ENCODE data around the gene DLEC1.
"Not testable (repeated sequence)": the region's sequence is repeated elsewhere in the genome, so short reads cannot be mapped to it uniquely, and the experiment has no call there.

Gene DLEC1

GRCh38 chr3:38046821-38047220, 7.8 kb downstream of the DLEC1 start:
- no peak for DNase-seq

DNA sequence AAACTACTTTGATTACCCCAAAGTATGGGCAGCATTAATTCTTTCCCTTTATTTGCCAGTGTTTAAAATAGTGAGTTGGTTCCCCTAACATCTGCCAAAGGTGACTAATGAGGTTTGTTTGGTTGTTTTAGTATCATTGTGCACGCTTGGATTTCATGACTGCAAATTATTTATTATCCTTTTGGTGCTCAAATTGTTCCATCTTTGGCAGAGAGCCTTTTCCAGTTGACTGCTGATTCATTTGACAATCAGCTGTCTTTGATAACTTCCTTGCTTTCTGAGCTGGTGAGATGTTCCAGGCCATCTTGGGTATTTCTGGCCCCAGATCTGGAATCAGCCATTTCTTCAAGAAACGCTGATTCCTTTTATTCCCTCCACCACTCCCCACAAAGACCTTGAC, 8.9 kb downstream of the DLEC1 start:
- DNase-seq: no peak

- no peak for DNase-seq
Measured at GRCh38 chr3:38049358-38050126, 10.5 kb downstream of the DLEC1 start.

- no peak for DNase-seq
Measured at GRCh38 chr3:38051131-38051530, 12.1 kb downstream of the DLEC1 start.

DNA sequence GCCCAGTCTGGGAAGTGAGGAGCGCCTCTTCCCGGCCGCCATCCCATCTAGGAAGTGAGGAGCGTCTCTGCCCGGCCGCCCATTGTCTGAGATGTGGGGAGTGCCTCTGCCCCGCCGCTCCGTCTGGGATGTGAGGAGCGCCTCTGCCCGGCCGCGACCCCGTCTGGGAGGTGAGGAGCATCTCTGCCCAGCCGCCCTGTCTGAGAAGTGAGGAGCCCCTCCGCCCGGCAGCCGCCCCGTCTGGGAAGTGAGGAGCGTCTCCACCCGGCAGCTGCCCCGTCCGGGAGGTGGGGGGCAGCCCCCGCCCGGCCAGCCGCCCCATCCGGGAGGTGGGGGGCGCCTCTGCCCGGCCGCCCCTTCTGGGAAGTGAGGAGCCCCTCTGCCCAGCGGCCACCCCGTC, 14.3 kb downstream of the DLEC1 start:
- DNase-seq: not testable (repeated sequence)

- DNase-seq: not testable (repeated sequence)
Measured at GRCh38 chr3:38053813-38054498, 14.9 kb downstream of the DLEC1 start.

DNA sequence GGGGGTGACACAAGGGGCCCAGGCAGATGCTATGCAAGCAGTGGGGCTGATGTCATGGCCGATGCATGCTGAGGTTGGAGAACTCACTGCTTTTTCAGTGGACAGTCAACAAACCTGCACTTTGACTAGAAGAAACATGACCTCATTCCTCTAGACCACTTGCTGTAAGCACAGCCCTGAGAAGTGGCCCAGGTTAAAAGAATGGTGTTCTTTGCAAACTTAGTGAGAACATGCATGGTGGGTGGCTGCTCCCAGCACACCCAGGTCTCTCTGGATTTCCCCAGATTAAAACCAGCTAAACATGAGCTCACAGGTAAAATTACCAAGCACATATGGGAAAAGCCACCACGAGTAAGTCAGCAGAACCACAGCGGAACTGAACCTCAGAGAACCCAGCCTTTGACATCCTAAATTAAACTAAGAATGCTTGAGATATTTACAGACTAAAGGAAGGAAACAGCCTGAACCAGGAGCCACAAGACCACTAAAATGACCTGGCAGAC, 15.5 kb downstream of the DLEC1 start:
- no peak for DNase-seq

GRCh38 chr3:38059148-38059547, 20.1 kb downstream of the DLEC1 start:
- no peak for DNase-seq

GRCh38 chr3:38059591-38059990, 20.6 kb downstream of the DLEC1 start:
- DNase-seq: no peak

DNA sequence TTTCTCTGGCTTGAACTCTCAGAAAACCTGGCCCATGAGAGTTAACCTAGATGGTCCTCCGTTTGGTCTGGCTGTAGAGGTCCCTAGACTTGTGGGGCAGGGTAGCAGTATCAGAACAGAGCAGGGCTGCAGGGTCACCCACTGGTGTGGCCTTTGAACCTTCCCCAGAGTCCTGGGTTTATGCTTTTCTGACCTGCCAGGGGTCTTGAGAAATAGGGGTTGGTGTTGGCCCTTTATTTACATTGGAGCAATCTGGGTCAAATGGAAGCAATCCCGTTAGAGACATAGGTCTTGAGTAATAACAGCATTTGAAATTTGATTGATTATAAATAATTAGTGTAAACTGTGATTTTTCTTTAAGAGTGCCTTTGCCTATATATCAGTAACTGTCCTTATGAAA, 23.8 kb downstream of the DLEC1 start:
- no peak for DNase-seq

DNA sequence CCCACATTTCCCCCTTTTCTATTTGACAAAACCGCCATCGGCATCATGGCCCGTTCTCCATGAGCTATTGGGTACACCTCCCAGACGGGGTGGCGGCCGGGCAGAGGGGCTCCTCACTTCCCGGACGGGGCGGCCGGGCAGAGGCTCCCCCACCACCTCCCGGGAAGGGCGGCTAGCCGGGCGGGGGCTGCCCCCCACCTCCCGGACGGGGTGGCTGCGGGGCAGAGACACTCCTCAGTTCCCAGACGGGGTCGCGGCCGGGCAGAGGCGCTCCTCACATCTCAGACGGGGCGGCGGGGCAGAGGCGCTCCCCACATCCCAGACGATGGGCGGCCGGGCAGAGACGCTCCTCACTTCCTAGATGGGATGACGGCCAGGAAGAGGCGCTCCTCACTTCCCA, 25.4 kb downstream of the DLEC1 start:
- not testable (repeated sequence) for DNase-seq

- DNase-seq: no peak
Measured at GRCh38 chr3:38067508-38068233, 28.7 kb downstream of the DLEC1 start.

GRCh38 chr3:38070013-38070412, 31.0 kb downstream of the DLEC1 start:
- DNase-seq: no peak

- not testable (repeated sequence) for DNase-seq
Measured at GRCh38 chr3:38077073-38077472, 38.1 kb downstream of the DLEC1 start.

DNA sequence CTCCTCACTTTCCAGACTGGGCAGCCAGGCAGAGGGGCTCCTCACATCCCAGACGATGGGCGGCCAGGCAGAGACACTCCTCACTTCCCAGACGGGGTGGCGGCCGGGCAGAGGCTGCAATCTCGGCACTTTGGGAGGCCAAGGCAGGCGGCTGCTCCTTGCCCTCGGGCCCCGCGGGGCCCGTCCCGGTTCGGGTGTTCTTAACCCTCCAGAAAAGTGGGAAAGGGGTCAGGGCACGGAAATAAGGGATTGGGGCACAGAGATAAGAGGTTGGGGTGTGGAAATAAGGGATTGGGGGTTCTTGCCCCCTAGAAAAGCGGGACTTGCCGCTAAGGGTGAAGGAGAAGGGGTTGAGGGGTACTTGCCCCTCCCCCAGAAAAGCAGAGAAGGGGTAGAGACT, 43.3 kb downstream of the DLEC1 start:
- DNase-seq: not testable (repeated sequence)

DNA sequence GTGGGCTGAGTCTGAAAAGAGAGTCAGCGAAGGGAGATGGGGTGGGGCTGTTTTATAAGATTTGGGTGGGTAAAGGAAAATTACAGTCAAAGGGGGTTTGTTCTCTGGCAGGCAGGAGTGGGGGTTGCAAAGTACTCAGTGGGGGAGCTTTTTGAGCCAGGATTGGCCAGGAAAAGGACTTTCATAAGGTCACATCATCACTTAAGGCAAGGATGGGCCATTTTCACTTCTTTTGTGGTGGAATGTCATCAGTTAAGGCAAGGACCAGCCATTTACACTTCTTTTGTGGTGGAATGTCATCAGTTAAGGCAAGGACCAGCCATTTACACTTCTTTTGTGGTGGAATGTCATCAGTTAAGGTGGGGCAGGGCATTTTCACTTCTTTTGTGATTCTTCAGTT, 44.2 kb downstream of the DLEC1 start:
- DNase-seq: not testable (repeated sequence)

GRCh38 chr3:38083871-38084333, 44.9 kb downstream of the DLEC1 start:
- no peak for DNase-seq

DNA sequence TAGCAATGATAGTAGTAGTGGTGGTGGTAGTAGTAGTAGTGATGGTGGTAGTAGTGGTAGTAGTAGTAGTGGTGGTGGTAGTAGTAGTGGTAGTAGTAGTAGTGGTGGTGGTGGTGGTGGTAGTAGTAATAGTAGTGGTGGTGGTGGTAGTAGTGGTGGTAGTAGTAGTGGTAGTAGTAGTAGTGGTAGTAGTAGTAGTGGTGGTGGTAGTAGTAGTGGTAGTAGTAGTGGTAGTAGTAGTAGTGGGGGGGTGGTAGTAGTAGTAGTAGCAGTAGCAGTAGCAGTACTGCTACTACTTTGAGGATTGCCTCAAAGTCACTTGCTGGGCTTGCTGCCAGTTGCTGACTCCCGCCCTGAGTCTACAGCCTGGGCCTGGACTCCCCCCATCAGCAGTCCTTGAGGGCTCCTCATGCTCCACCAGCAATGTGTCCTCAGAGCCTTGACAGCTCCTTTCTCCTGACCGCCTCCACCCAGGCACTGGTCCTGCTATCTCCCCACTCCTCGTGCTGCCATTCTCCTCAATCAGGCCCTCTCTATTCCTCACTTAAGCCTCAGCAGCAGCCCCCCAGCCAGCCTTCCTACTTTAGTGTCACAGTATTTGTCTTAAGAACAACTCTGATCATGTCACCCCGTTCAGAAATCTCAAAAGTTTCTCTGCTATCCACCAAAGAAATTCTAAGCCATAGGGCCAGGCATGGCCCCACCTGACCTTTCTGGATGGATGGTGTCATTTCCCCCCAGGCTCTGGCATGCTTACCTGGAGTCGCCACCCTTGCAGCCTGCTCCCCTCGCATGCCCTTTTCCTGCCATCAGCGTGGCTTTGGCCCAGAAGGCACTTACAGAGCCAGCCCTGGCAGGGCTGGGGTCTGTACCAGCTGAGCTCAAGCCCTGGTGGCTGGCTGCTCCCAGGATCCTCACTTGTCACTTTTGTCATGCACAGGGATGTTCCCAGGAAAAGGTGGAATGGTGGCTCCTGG, 45.6 kb downstream of the DLEC1 start:
- DNase-seq: no peak

- no peak for DNase-seq
Measured at GRCh38 chr3:38085311-38085942, 46.4 kb downstream of the DLEC1 start.

GRCh38 chr3:38085943-38086324, 46.9 kb downstream of the DLEC1 start:
- no peak for DNase-seq

DNA sequence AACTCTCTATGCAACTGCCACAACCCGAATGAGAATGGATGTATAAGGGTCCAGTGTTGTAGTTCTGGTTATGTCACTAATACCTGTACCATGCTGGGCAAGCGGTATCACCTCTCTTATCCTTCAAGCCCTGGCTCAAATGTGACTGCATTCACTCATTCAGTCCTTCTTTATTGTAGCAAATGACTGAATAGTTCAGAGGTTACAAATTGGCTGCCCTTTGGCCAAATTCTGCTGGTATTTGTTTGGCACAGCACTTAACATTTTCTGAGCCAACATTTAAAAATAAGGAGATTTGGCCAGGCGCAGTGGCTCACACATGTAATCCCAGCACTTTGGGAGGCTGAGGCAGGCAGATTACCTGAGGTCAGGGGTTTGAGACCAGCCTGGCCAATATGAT, 47.5 kb downstream of the DLEC1 start:
- DNase-seq: no peak

GRCh38 chr3:38087278-38087677, 48.3 kb downstream of the DLEC1 start:
- not testable (repeated sequence) for DNase-seq
